HG03159 (cell line): ENCODE results near the gene TAPT1.

Source experiments
- ATAC-seq: cut with Tn5 transposase; IDR thresholded peaks from one replicate; pipeline ENCODE4 v1.9.1; 2021; ENCODE audit warnings: mild to moderate bottlenecking, moderate library complexity; ENCODE audit not compliant: unreplicated experiment

TAPT1 gene

GRCh38 chr4:16139066-16139945 lies 87.0 kb downstream of the TAPT1 start:
- no peak for ATAC-seq

- ATAC-seq: no peak
These were observed 89.4 kb downstream of the TAPT1 start for GRCh38 chr4:16136827-16137226.

DNA sequence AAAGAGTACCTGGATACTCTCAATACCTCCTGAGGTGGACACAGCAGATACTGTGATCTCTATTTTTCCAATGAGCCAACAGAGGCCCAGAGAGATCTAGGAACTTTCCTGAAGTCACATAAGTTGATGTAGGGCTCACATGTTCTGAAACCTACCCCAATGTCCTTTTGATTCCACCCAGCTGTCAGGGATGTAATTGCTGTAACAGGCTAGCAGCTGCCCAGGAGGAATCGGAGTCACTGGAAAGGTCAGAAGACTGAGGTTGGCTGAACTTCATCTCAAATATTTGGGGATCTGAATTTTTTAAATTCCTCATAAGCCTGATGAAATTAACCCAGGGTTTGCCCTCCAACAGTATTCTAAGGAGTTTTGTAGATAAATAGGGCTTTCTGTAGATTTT lies 90.0 kb downstream of the TAPT1 start:
- no peak for ATAC-seq

- ATAC-seq: no peak
These were observed 92.9 kb downstream of the TAPT1 start for GRCh38 chr4:16133406-16133805.

GRCh38 chr4:16131293-16131692 lies 95.0 kb downstream of the TAPT1 start:
- ATAC-seq: no peak

DNA sequence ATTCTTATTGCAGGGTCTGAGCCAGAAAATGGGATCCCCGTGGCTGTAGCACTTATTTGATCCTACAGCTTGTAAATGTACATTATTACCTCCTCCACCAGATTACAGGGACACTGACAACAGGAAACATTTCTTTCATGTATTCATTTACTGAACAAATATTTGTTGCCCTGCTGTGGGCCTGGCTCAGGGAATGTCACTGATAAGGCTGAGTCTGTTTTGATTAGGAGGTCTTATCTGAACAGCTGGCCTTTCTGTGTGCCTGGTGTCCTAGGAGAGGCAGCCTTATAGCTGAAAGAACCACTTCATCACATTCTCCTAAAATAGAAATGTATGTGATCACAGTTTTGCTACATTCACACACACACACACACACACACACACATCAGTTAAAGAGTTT lies 96.9 kb downstream of the TAPT1 start:
- ATAC-seq: no peak

DNA sequence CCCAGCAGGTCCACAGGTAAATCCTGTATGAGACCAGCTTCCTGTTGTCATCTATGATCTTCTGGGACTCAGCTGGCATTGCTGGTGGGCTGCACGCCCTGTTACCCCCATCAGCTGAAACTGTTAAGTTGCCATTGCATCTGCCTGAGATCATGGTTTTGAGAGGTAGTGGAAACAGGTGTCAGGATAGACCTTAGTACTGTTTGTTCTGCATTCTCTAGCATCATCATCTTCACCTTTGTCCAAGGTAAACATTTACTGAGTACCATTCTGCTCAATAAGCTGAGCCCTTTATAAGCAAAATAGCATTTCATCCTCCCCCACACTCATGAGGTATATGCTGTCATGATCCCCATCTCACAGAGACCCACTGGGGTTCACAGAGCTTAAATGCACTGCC lies 99.6 kb downstream of the TAPT1 start:
- no peak for ATAC-seq

- no peak for ATAC-seq
These were observed 100.5 kb downstream of the TAPT1 start for GRCh38 chr4:16125571-16126445.

GRCh38 chr4:16124232-16124631 lies 102.0 kb downstream of the TAPT1 start:
- no peak for ATAC-seq

- ATAC-seq: no peak
These were observed 102.8 kb downstream of the TAPT1 start for GRCh38 chr4:16123356-16124084.

GRCh38 chr4:16122784-16123183 lies 103.5 kb downstream of the TAPT1 start:
- no peak for ATAC-seq

- no peak for ATAC-seq
These were observed 104.0 kb downstream of the TAPT1 start for GRCh38 chr4:16122308-16122711.

DNA sequence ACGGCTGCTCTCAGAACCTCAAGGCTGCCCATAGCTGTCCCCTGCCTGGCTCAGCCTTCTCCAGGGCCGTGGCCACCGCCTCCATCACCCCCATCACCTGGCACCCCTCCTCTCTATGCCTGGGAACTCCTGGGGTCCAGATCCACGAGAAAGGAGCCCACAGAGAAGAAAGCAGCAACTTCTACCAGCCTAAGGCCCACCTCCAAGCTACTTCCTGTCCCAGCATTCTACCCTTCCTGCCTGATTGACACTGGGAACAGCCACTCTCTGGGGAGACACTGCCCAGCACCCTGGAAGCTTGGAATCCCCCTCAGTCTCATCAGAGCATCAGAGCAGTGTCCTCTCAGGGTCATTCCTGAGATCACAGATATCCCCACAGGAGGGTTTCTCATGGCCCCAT lies 105.6 kb downstream of the TAPT1 start:
- ATAC-seq: no peak

DNA sequence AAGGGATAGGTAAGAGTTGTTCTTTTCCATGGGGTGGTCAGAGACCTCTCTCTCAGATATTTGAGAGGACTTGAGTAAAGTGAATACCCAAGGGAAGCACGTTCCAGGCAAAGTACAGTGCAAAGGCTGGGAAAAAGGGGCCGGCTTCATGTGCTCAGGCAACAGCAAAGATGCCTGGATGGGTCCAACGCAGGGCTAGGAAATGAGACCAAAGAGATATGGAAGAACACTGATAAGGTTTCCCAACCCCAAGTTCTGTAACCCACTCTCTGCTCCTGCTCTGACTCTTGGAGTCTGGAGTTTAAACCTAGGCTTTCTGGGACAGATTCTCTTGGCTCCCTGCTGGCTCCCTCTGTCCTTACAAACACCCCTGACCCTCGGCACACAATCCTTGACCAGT lies 106.3 kb downstream of the TAPT1 start:
- no peak for ATAC-seq

DNA sequence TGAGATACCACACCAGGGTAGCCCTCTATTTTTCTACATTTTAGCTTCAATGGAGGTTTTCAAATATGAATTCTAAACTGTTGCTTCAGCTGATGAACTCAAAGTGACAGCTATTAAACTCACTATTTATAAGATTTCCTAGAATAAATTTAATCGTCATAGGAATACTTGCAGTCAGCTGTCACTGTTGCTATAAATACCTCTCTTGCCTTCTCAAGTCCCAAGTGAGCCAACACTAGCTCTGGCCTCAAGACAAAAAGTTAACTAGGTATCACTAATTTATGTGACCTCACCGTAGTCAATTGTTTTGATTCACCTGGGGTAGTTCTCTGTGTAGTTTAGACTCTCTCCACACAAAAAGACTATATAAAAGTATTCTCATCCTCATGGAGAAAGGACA lies 108.2 kb downstream of the TAPT1 start:
- ATAC-seq: no peak

GRCh38 chr4:16117164-16117563 lies 109.1 kb downstream of the TAPT1 start:
- no peak for ATAC-seq

GRCh38 chr4:16116493-16116990 lies 109.7 kb downstream of the TAPT1 start:
- ATAC-seq: no peak

DNA sequence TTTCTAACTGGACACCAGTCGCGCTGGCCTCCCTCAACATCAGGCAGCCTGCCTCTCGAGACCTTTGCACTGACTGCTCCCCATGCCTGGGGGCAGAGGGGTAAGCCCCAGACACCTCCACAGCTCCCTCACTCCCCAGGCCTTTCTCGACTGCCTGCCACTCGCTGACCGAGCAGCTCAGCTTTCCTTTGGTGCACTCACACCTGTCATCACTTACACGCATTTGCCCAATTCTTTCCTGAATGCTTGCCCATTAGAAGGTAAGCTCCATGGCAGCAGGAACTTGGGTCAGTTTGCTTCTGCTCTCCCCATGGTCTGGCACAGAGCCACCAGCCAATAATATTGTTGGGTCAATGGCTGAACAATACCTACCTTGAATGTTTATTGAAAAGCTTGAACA lies 110.3 kb downstream of the TAPT1 start:
- no peak for ATAC-seq

DNA sequence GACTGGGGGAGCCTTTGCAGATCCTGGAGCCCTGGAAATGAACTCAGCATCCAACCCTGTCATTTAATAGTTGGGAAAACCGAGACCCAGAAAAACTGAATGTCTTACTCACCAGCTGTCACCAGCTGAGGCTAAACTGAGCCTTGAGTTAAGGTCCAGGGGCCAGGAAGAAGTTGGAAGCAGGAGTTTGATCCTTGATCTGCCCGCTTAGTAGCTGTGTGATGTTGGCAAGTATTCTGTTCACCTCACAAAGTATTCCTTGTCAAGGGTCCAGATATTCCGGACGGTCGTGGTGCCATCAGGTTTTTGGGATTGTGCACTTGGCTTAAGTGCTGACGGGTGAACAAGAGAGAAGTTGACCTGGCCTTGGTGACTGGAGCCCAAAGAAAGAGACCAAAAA lies 111.7 kb downstream of the TAPT1 start:
- no peak for ATAC-seq

GRCh38 chr4:16113741-16114140 lies 112.5 kb downstream of the TAPT1 start:
- no peak for ATAC-seq

GRCh38 chr4:16111533-16111932 lies 114.7 kb downstream of the TAPT1 start:
- ATAC-seq: no peak
